AG08395 (cell line): ENCODE measurements around the gene CEMIP.
A peak's percentile ranks its signal among the peaks of the same experiment; 100 is the strongest.
"Not testable (repeated sequence)": the region's sequence is repeated elsewhere in the genome, so short reads cannot be mapped to it uniquely, and the experiment has no call there.

Source experiments
- DNase-seq: peaks from one replicate; pipeline ENCODE4 v3.0.0; 2012; ENCODE audit warnings: mixed read lengths, low spot score

CEMIP gene

GRCh38 chr15:80953953-80954778 lies 175.0 kb downstream of the CEMIP start:
- DNase-seq, result no peak

- peak; percentile 66 for DNase-seq
These were observed 176.6 kb downstream of the CEMIP start for GRCh38 chr15:80955571-80956452.

- DNase-seq, result no peak
These were observed 178.4 kb downstream of the CEMIP start for GRCh38 chr15:80957556-80957955.

- DNase-seq, result no peak
These were observed 178.8 kb downstream of the CEMIP start for GRCh38 chr15:80957976-80958375.

- no peak for DNase-seq
These were observed 179.8 kb downstream of the CEMIP start for GRCh38 chr15:80958818-80959495.

- not testable (repeated sequence) for DNase-seq
These were observed 186.3 kb downstream of the CEMIP start for GRCh38 chr15:80965454-80965853.

GRCh38 chr15:80966431-80967197 lies 187.4 kb downstream of the CEMIP start:
- DNase-seq, result no peak

- DNase-seq, result peak; percentile 91
These were observed 188.3 kb downstream of the CEMIP start for GRCh38 chr15:80967451-80967850.

GRCh38 chr15:80967991-80968510 lies 188.9 kb downstream of the CEMIP start:
- DNase-seq, result no peak

- DNase-seq, result no peak
These were observed 190.1 kb downstream of the CEMIP start for GRCh38 chr15:80969316-80969715.

GRCh38 chr15:80970018-80970657 lies 191.0 kb downstream of the CEMIP start:
- DNase-seq, result peak; percentile 77

- DNase-seq, result no peak
These were observed 191.5 kb downstream of the CEMIP start for GRCh38 chr15:80970658-80971057.

- DNase-seq, result no peak
These were observed 192.0 kb downstream of the CEMIP start for GRCh38 chr15:80971143-80971542.

- DNase-seq, result no peak
These were observed 193.1 kb downstream of the CEMIP start for GRCh38 chr15:80972276-80972675.

- DNase-seq, result no peak
These were observed 195.7 kb downstream of the CEMIP start for GRCh38 chr15:80974914-80975313.

- DNase-seq, result no peak
These were observed 197.7 kb downstream of the CEMIP start for GRCh38 chr15:80976851-80977250.

- DNase-seq, result peak; percentile 74
These were observed 198.5 kb downstream of the CEMIP start for GRCh38 chr15:80977627-80978036.

- DNase-seq, result no peak
These were observed 199.6 kb downstream of the CEMIP start for GRCh38 chr15:80978685-80979329.

- no peak for DNase-seq
These were observed 200.5 kb downstream of the CEMIP start for GRCh38 chr15:80979538-80980200.

GRCh38 chr15:80982205-80982604 lies 203.0 kb downstream of the CEMIP start:
- DNase-seq, result no peak
